GM08714 (cell line): ENCODE results near the gene NEO1.

Experiments used
- H3K4me3 ChIP-seq: fragments of 200-500 bp; sonication (Bioruptor generic); 2 replicates; pipeline ENCODE4 v1.5.1; 2014; ENCODE audit warnings: mild to moderate bottlenecking, low read length, inconsistent platforms
- ZNF274 ChIP-seq: IDR thresholded peaks from 2 replicates; pipeline ENCODE4 v1.6.1; 2012; ENCODE audit warnings: mild to moderate bottlenecking, low read depth, low read length

The NEO1 gene

DNA sequence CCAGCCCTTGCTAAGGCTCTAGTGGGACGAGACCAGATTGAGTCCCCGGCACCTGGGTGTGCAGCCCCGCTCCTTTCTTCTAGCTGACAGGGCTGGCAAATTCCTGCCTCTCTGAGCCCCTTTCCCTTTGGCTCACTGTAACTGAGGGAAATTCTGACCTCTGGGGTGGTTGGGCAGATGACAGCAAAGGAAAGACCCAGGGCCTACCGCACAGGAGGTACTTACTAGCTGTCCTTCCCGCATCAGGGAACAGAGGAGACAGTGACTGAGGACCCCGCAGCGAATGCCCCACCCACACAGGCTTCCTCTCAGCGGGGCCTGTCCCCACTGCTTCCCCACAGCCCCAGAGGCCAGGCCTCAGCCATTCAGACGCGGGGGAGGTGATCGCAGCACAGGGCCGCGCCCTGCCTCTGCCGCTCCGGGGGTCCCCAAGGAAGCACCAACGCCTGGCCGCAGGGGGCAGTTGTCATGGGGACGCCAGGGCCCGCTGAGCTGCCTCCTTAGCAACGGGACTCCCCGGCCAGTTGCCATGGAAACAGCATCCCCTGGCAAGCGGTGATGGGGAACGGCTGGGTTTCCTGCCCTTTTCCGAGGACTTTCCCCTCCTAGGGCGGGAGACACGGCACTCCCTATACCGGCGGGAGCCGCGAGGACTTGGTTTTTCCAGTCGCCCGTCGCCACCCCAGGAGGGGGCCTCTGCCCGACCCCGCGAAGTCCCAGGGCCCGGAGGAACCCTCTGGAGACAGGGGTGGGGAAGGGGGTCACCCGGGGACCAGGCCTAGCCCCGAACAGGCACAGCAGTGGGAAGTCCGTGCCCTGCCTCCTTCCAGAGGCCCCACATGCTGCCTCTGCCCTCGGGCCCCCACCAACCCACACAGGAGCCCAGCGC, 266.4 kb downstream of the NEO1 start:
- no peak for TF ChIP-seq ZNF274
- no peak overlapping the region for H3K4me3 ChIP-seq

GRCh38 chr15:73319460-73320245, 267.4 kb downstream of the NEO1 start:
- no peak overlapping the region for H3K4me3 ChIP-seq
- TF ChIP-seq ZNF274 = no peak

DNA sequence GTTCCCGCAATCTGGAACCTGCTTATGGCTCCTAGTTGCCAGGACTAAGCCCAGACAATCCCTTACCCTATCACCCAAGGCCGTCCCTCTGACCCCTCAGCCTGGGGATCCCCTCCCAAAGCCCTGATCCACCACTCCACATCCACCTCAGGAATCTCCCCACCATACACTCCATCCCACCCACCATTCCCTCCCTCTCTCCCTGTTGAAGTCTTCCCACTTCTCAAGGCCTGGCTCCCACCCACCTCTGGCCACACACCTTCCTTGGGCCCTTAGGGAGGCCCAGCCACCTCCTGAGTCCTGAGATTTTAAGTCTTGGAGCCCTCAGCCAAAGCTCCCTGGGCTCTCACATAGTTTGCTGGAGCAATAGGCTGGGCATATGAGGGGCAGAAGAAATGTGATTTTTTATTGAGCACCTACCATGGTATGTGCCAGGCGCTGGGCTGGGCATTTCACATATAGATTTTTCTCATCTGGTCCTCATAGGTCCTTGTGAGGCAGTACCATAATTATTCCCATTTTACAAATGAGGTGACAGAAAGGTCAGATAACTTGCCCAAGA, 268.4 kb downstream of the NEO1 start:
- TF ChIP-seq ZNF274 = no peak
- H3K4me3 ChIP-seq = no peak overlapping the region

DNA sequence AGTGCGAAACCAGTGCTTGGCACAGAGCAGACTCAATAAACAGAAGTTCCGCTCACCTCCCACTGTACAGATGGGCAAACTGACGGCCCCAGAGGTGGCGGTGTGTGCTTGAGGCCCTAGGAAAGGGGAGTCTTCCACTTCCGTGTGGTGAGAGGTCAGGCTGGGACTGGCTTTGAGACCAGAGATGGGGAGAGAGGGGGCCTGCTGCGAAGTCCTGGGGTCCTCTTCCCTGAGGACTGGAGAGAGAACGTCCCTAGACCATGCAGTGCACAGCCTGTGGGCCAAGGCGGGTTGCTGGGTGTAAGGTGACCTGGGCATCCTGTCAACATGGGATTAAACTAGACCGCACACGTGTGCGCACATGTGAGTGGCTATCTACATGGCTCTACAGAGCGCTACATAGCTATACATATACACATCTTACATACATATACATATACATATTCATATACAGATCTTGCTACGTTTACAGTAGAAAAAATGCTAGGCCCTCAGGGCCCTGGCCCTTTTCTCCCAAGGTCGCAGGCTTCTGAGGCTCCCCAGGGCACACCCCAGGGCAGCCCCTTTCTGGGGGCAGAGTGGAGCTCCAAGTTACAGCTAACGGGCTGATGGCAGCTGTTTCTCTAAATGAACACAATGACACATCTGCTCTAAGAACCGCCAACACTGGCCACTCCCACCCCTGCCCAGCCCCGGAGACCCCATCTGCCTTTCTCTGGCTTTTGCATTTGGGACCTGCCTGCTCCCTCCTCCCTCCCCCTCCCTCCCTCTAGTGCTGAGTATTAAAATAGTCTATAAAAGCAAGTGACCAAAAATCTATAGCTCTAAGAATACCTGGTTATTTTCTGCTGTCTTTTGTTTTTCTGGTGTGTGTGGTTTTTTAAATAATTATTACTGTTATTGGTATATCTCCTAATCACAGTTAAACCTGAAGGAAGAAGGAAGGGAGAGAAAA, 269.5 kb downstream of the NEO1 start:
- no peak for TF ChIP-seq ZNF274

GRCh38 chr15:73322665-73323373, 270.6 kb downstream of the NEO1 start:
- no peak overlapping the region for H3K4me3 ChIP-seq
- no peak for TF ChIP-seq ZNF274

More for the DNA sequence above, 269.5 kb downstream of the NEO1 start:
- no peak overlapping the region for H3K4me3 ChIP-seq

DNA sequence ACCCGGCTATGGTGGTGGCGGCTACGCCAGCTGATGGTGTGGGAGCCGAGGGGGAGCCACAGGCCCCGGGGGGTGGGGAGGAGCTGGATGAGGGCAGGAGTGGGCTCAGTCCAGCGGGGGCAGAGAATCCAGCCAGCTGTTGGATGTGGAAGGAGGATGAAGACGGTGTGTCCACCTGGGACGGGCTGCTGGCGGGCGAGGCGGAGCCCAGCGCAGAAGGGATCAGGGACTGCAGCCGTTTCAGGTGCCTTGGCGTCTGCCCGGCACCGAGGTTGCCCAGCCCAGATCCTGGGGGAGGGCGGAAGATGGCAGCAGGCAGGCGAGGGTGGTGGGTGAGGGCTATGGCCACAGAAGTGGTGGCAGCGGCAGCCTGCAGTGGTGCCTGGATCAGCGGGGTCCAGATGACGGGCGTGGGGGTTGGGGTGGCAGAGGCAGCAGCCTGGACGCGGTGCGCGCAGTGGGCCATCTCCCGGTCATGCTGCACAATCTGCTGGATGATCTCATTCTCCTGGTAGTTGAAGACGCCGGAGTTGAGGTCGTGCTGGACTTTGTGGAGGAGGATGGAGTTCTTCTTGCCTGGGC, 271.2 kb downstream of the NEO1 start:
- no peak for TF ChIP-seq ZNF274
- H3K4me3 ChIP-seq = no peak overlapping the region

GRCh38 chr15:73323956-73324355, 271.7 kb downstream of the NEO1 start:
- no peak overlapping the region for H3K4me3 ChIP-seq
- TF ChIP-seq ZNF274 = no peak

GRCh38 chr15:73324496-73325170, 272.4 kb downstream of the NEO1 start:
- no peak for TF ChIP-seq ZNF274
- H3K4me3 ChIP-seq = no peak overlapping the region

- H3K4me3 ChIP-seq = no peak overlapping the region
- TF ChIP-seq ZNF274 = no peak
Measured at GRCh38 chr15:73325191-73325861, 273.1 kb downstream of the NEO1 start.

GRCh38 chr15:73326157-73326556, 273.9 kb downstream of the NEO1 start:
- no peak overlapping the region for H3K4me3 ChIP-seq
- TF ChIP-seq ZNF274 = no peak

- no peak overlapping the region for H3K4me3 ChIP-seq
- no peak for TF ChIP-seq ZNF274
Measured at GRCh38 chr15:73328149-73328820, 276.0 kb downstream of the NEO1 start.
